NCI-H460 (cell line): ENCODE results near the gene RBFOX1. TPM values are rescaled to one million over a fixed set of nuclear protein-coding genes. Genes with fewer than 3 reads are reported as not detected.

Experiments
- DNase-seq: peaks from one replicate; pipeline ENCODE4 v3.0.0-alpha.2; 2016; ENCODE audit warnings: low read depth; ENCODE audit errors: extremely low read depth
- small RNA-seq, 2 experiments: library from RNA; depleted of rRNA; stranded (forward); fragments of <200 nt; gene quantifications; one replicate each; pipeline ENCODE3, GENCODE V24; 2014
- total RNA-seq: library from RNA; depleted of rRNA; stranded (reverse); fragments of >200 nt; shearing (Covaris generic); gene quantifications from 2 replicates; pipeline ENCODE4 v1.2.3, GENCODE V29; 2014

Gene RBFOX1
- total RNA-seq, 1 experiment from 2014 or later = not detected

DNA sequence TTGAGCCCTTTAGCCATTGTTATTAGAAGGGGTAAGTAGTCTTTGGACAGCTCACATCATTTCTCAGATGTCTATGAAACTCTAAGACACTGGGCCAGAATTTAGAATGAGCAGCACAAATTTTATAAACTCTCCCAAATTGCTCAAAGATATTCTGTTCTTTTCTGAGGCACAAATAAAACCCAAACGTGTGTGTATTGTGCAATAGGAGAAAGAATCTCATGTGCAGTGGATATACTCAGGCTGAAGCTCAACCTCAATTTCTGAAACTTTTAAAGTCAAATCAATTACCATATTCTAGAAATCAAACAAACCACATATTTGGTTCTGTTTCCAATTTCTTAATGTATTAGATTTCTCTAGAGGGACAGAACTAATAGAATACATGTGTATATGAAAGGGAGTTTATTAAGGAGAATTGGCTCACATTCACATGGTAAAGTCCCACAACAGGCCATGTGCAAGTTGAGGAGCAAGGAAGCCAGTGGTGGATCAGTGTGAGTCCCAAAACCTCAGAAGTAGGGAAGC lies 403.6 kb downstream of the RBFOX1 start:
- no peak for DNase-seq

DNA sequence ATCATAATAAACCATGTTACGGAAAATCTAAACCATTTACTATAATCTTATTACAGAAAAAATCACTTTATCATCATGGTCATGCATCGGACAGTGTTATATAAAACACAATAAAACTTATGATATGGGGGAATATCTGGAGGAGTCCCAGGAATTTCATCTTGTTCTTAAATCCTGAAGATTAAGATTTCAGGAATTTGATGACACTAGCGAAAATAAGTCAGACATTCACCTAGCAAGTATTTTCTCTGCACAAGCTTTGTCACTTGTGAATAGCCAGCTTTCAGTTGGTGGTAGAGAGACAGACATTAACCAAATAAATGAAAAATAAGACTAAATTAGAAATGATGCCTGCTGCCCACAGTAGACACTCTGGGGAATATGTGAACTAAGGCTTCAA lies 410.0 kb downstream of the RBFOX1 start:
- no peak for DNase-seq

- DNase-seq = no peak
Observed at GRCh38 chr16:7744546-7745264, 412.1 kb downstream of the RBFOX1 start.

GRCh38 chr16:7745276-7745675 lies 412.6 kb downstream of the RBFOX1 start:
- DNase-seq = no peak

GRCh38 chr16:7746941-7747340 lies 414.3 kb downstream of the RBFOX1 start:
- DNase-seq = no peak

GRCh38 chr16:7748522-7748921 lies 415.9 kb downstream of the RBFOX1 start:
- no peak for DNase-seq

DNA sequence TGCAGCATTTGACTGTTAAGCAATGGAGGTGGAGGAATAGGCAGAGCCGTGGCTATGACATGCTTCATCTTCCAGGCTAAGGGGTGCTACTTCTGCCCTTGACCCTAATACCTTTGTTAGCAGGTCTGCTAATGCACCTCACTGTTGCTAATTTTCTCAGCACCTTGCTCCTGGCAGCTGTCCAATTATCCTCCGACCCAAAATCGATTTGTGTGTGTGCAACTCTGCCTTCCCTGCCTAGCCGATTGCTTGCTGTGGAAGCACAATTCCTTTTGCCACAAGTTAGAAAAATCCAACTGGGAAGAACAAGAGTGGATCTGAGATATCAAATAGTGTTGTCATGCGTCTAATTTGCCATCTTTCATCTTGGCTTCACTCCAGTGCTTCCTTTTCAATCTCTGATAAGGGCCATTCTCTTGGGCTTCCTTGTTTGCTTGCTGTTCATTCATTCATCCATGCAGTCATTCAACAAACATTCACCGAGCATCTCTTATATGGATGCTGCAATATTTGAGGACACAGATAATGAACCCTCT lies 422.8 kb downstream of the RBFOX1 start:
- DNase-seq = no peak

Small RNA genes within 50 kb of the gene (small RNA-seq; reads per million reads assigned to genes)
- 0 reads per million in 2 experiments for gene RF00537
- 0 reads per million in 2 experiments for gene RF00561
